ENCODE measurements around the gene SLC7A8. TPM values are rescaled to one million over a fixed set of nuclear protein-coding genes. Genes with fewer than 3 reads are reported as not detected.

Gene SLC7A8
- total RNA-seq, 1 experiment from 2014 or later = 0.90 TPM

DNA sequence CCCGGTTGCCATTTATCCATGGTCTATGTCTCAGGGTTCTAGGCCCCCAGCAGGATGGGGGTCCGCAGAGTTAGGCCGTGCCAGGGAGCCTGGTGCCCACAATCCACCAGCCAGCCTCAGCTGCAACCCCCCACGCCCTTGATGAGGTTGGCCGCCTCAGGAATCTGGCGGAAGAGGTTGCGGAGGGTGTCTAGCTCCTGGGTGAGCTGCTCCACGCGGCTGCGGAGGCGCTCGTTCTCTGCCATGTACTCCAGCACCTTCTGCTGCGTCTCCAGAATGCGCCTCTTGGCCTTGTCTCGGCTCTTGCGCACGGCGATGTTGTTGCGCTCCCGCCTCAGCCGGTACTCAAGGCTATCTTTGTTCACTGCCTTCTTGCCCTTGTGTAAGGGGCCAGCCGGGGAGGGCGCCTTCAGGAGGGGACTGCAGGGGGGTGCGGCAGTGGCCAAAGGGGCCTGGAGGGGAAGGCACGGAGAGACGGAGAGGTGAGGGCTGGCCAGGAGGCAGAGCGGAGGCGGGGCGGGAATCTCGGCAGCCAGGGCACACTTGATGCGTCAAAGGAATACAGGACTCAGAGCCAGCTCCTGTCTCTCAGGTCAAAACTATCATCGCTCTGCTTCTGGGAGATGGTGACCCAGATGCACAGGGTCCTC is 66.0 kb downstream of the SLC7A8 start:
- H3K36me3 ChIP-seq (ENCODE audit: control insufficient read depth, insufficient read depth, low read length) = no peaks in the 10 kb centered on the region
- no peak for ATAC-seq
- TF ChIP-seq SIN3A (IDR thresholded peaks at IDR 0.05; ENCODE audit: borderline replicate concordance, insufficient read depth, low read depth, low read length) (no peak), TCF7L2 (IDR thresholded peaks at IDR 0.05; ENCODE audit: low read depth, low read length) (no peak), POLR2AphosphoS5 (IDR thresholded peaks at IDR 0.05; ENCODE audit: low read depth, low read length) (no peak)
- TF ChIP-seq, protein P1, sequence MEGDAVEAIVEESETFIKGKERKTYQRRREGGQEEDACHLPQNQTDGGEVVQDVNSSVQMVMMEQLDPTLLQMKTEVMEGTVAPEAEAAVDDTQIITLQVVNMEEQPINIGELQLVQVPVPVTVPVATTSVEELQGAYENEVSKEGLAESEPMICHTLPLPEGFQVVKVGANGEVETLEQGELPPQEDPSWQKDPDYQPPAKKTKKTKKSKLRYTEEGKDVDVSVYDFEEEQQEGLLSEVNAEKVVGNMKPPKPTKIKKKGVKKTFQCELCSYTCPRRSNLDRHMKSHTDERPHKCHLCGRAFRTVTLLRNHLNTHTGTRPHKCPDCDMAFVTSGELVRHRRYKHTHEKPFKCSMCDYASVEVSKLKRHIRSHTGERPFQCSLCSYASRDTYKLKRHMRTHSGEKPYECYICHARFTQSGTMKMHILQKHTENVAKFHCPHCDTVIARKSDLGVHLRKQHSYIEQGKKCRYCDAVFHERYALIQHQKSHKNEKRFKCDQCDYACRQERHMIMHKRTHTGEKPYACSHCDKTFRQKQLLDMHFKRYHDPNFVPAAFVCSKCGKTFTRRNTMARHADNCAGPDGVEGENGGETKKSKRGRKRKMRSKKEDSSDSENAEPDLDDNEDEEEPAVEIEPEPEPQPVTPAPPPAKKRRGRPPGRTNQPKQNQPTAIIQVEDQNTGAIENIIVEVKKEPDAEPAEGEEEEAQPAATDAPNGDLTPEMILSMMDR (IDR thresholded peaks at IDR 0.05) = no peak
- TF ChIP-seq, protein P2, sequence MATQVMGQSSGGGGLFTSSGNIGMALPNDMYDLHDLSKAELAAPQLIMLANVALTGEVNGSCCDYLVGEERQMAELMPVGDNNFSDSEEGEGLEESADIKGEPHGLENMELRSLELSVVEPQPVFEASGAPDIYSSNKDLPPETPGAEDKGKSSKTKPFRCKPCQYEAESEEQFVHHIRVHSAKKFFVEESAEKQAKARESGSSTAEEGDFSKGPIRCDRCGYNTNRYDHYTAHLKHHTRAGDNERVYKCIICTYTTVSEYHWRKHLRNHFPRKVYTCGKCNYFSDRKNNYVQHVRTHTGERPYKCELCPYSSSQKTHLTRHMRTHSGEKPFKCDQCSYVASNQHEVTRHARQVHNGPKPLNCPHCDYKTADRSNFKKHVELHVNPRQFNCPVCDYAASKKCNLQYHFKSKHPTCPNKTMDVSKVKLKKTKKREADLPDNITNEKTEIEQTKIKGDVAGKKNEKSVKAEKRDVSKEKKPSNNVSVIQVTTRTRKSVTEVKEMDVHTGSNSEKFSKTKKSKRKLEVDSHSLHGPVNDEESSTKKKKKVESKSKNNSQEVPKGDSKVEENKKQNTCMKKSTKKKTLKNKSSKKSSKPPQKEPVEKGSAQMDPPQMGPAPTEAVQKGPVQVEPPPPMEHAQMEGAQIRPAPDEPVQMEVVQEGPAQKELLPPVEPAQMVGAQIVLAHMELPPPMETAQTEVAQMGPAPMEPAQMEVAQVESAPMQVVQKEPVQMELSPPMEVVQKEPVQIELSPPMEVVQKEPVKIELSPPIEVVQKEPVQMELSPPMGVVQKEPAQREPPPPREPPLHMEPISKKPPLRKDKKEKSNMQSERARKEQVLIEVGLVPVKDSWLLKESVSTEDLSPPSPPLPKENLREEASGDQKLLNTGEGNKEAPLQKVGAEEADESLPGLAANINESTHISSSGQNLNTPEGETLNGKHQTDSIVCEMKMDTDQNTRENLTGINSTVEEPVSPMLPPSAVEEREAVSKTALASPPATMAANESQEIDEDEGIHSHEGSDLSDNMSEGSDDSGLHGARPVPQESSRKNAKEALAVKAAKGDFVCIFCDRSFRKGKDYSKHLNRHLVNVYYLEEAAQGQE (IDR thresholded peaks at IDR 0.05; ENCODE audit: insufficient read depth in 1 of 2, low read depth in 2 of 2, low read length in 1 of 2) = no peak
- BruUV-seq (replicated peaks) = no TSS peak
- no peak for DNase-seq (ENCODE audit: low read depth, low spot score)
- CTCF ChIA-PET = no interaction called here
- H3K27ac ChIP-seq (ENCODE audit: low read length) = no peak overlapping the region
- POLR2A ChIA-PET = no interaction called here
- in situ Hi-C loops (cut with HindIII; ENCODE audit: low pct_unique_long_range_greater_than_20kb, low sequenced_read_pairs) = no loop called here
- H3K4me3 ChIP-seq (ENCODE audit: low read depth in 2 of 2, low read length in 2 of 2) = no peak overlapping the region
- no peaks in the 10 kb centered on the region for H3K27me3 ChIP-seq (ENCODE audit: control insufficient read depth, insufficient read depth, low read length)
- H3K9me3 ChIP-seq (ENCODE audit: control insufficient read depth, insufficient read depth, low read depth, low read length) = no peaks in the 10 kb centered on the region
- intact Hi-C loops (cut with micrococcal nuclease; ENCODE audit: unreplicated experiment) = no loop called here
- H3K4me1 ChIP-seq (ENCODE audit: control insufficient read depth, insufficient read depth, low read length) = no peaks in the 10 kb centered on the region

DNA sequence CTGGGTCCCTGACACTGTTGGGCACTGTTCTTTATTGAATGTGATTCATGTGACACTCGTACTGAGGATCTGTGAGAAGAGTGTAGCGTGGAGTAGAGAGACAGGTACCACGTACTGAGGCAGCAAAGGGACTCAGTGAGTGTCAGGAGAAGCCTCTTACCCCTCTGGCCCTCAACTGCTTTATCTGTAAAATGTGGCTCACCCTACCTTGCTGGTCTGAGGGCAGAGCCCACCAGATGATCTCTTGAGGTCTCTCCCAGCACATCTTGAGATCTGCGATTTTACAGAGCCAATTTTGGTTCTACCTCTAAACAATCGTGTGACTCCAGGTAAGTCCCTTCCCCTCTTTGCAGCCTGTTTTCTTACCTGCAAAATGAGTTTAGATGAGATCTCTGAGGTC is 67.5 kb downstream of the SLC7A8 start:
- in situ Hi-C loops (cut with HindIII; ENCODE audit: low pct_unique_long_range_greater_than_20kb, low sequenced_read_pairs) = no loop called here
- no peak overlapping the region for H3K27ac ChIP-seq (ENCODE audit: low read length)
- ChIA-PET CTCF (no interaction called here), POLR2A (no interaction called here)
- H3K9me3 ChIP-seq (ENCODE audit: control insufficient read depth, insufficient read depth, low read depth, low read length) = no peaks in the 10 kb centered on the region
- no peak for DNase-seq (ENCODE audit: low read depth, low spot score)
- H3K36me3 ChIP-seq (ENCODE audit: control insufficient read depth, insufficient read depth, low read length) = no peaks in the 10 kb centered on the region
- intact Hi-C loops (cut with micrococcal nuclease; ENCODE audit: unreplicated experiment) = no loop called here
- BruUV-seq (replicated peaks) = no TSS peak
- TF ChIP-seq TCF7L2 (IDR thresholded peaks at IDR 0.05; ENCODE audit: low read depth, low read length) (no peak), SIN3A (IDR thresholded peaks at IDR 0.05; ENCODE audit: borderline replicate concordance, insufficient read depth, low read depth, low read length) (no peak), POLR2AphosphoS5 (IDR thresholded peaks at IDR 0.05; ENCODE audit: low read depth, low read length) (no peak)
- TF ChIP-seq, protein P1 (IDR thresholded peaks at IDR 0.05) = no peak
- TF ChIP-seq, protein P2 (IDR thresholded peaks at IDR 0.05; ENCODE audit: insufficient read depth in 1 of 2, low read depth in 2 of 2, low read length in 1 of 2) = no peak
- no peak for ATAC-seq
- H3K4me3 ChIP-seq (ENCODE audit: low read depth in 2 of 2, low read length in 2 of 2) = no peak overlapping the region
- H3K4me1 ChIP-seq (ENCODE audit: control insufficient read depth, insufficient read depth, low read length) = no peaks in the 10 kb centered on the region
- no peaks in the 10 kb centered on the region for H3K27me3 ChIP-seq (ENCODE audit: control insufficient read depth, insufficient read depth, low read length)
